Measurements from ENCODE around the gene TRIM69. TPM values are rescaled to one million over a fixed set of nuclear protein-coding genes. Genes with fewer than 3 reads are reported as not detected.
"Not testable (repeated sequence)": the region's sequence is repeated elsewhere in the genome, so short reads cannot be mapped to it uniquely, and the experiment has no call there.

Gene TRIM69
- polyA plus RNA-seq, 3 donors, result 23.1 to 29.9 (median 24.1) TPM

GRCh38 chr15:44735482-44736180, 697 bp upstream of the TRIM69 start:
- DNase-seq (ENCODE audit: low read depth in 3 of 3, low spot score in 2 of 3), result no peak

GRCh38 chr15:44738340-44738984, 2.1 kb downstream of the TRIM69 start:
- DNase-seq (ENCODE audit: low read depth in 3 of 3, low spot score in 2 of 3), result peak in 1 of 3 donors; percentile 32

DNA sequence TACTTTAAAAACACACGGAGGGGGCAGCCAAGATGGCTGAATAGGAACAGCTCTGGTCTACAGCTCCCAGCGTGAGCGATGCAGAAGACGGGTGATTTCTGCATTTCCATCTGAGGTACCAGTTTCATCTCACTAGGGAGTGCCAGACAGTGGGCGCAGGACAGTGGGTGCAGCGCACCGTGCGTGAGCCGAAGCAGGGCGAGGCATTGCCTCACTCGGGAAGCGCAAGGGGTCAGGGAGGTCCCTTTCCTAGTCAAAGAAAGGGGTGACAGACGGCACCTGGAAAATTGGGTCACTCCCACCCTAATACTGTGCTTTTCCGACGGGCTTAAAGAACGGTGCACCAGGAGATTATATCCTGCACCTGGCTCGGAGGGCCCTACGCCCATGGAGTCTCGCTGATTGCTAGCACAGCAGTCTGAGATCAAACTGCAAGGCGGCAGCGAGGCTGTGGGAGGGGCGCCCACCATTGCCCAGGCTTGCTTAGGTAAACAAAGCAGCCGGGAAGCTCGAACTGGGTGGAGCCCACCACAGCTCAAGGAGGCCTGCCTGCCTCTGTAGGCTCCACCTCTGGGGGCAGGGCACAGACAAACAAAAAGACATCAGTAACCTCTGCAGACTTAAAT, 3.0 kb downstream of the TRIM69 start:
- not testable (repeated sequence) for DNase-seq (ENCODE audit: low read depth in 3 of 3, low spot score in 2 of 3)

DNA sequence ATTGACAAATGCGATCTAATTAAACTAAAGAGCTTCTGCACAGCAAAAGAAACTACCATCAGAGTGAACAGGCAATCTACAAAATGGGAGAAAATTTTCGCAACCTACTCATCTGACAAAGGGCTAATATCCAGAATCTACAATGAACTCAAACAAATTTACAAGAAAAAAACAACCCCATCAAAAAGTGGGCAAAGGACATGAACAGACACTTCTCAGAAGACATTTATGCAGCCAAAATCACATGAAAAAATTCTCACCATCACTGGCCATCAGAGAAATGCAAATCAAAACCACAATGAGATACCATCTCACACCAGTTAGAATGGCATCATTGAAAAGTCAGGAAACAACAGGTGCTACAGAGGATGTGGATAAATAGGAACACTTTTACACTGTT, 7.1 kb downstream of the TRIM69 start:
- not testable (repeated sequence) for DNase-seq (ENCODE audit: low read depth in 3 of 3, low spot score in 2 of 3)

DNA sequence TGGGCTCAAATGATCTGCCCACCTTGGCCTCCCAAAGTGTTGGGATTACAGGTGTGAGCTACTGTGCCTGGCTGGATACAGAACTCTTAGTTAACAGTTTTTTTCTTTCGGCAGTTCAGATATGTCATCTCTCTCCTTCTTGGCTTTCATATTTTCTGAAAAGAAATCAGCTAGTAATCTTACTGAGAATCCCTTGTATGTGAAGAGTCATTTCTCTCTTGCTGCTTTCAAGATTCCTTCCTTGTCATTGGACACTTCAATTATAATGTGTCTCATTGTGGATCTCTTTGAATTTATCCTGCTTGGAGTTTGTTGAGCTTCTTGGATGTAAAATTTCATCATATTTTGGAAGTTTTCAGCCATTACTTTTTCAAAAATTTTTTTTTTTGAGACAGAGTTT, 17.0 kb downstream of the TRIM69 start:
- DNase-seq (ENCODE audit: low read depth in 3 of 3, low spot score in 2 of 3), result no peak

DNA sequence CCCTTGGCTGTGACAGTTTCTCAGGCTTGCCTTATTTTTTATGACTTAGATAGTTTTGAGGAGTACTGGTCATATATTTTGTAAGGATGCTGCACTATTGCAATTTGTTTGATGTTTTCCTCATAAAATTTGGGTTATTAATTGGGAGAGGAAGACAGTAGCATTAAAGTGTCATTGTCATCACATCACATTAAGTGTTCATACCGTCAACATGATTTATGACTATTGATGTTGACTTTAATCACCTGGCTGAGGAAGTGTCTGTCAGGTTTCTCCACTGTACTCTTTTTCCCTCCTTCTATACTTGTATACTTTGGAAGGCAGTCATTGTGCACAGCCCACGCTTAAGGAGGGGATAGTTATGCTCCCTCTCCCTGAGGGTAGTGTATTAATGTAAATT, 26.9 kb downstream of the TRIM69 start:
- no peak for DNase-seq (ENCODE audit: low read depth in 3 of 3, low spot score in 2 of 3)

DNA sequence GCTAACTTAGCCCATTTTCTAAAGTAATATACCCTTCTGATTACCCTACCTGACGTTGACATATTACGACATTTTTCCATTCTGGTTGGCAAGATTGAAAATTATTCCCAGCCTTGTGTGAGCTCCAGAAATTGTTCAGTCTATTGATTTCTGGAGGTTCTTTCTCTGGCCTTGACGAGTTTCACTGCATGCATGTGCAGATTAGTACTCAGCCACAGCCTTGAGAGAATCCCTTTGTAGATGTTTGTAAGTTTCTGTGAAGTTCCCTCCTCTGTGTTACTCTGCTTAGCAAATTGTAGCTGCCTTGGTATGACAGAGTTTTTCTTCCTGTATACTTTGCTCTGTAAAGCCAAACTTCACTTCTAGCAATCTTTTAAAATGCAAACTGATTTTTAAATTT, 27.5 kb downstream of the TRIM69 start:
- DNase-seq (ENCODE audit: low read depth in 3 of 3, low spot score in 2 of 3), result no peak

- no peak for DNase-seq (ENCODE audit: low read depth in 3 of 3, low spot score in 2 of 3)
Observed at GRCh38 chr15:44765036-44765435, 28.7 kb downstream of the TRIM69 start.

DNA sequence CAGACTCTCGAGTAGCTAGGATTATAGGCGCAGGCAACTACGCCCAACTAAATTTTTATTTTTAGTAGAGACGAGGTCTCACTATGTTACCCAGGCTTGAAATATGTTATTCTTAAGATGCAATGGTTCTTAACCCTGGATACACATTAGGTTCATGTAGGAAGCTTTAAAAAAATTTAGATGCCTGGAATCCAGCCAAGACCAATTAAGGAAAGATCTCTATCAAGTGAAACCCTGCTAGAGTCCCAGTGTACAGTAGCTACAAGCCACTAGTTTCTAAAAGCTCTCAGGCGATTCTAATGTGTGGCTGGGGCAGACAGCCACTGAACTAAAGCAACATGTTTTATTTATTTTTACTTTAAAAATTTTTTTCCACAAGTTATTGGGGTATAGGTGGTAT, 33.2 kb downstream of the TRIM69 start:
- peak in 2 of 3 donors; percentile 18 to 19 for DNase-seq (ENCODE audit: low read depth in 3 of 3, low spot score in 2 of 3)

DNA sequence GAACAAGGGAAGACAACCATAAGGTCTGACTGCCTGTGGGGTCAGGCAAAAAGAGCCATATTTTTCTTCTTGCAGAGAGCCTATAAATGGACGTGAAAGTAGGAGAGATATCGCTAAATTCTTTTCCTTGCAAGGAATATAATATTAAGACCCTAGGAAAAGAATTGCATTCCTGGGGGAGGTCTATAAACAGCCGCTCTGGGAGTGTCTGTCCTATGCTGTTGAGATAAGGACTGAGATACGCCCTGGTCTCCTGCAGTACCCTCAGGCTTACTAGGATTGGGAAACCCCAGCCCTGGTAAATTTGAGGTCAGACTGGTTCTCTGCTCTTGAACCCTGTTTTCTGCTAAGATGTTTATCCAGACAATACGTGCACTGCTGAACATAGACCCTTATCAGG, 34.4 kb downstream of the TRIM69 start:
- DNase-seq (ENCODE audit: low read depth in 3 of 3, low spot score in 2 of 3), result not testable (repeated sequence)

DNA sequence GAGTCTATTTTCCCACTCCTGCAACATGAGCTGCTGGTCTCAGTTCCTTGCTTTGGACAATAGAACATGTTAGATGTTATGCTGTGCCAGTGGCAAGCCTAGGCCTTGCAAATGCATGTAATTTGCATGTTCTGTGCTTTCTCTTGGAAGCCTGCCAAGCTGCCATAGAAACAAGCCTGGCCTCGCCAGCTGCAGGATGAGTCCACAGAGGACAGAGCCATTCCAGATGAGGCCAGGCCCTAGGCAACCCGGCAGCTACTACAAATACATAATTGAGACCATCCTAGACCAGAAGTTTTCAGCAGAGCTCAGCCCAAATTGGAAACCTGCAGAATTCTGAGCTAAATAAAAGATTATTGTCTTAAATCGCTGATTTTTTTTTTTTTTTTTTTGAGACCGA, 39.6 kb downstream of the TRIM69 start:
- DNase-seq (ENCODE audit: low read depth in 3 of 3, low spot score in 2 of 3), result peak in 1 of 3 donors; percentile 4

- DNase-seq (ENCODE audit: low read depth in 3 of 3, low spot score in 2 of 3), result no peak
Observed at GRCh38 chr15:44779761-44780160, 43.4 kb downstream of the TRIM69 start.

DNA sequence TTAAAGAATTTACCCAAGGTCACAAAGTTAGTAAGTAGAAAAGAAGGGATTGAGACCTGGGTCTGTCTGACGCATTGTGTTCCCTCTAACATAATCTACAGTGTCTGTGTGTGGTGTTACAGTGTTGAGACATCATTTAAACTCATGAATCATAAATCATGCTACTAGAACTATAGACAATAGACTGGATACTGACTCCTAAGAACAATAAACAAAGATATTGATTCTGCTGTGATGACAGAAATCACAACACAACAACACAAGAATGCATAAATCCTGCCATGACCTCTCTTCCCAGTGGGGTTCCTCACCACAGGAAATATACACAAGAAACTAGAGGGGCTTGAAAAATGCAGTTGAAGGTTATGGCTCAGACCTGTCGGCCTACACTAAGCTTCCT, 44.3 kb downstream of the TRIM69 start:
- no peak for DNase-seq (ENCODE audit: low read depth in 3 of 3, low spot score in 2 of 3)

- DNase-seq (ENCODE audit: low read depth in 3 of 3, low spot score in 2 of 3), result no peak
Observed at GRCh38 chr15:44781128-44781810, 44.9 kb downstream of the TRIM69 start.

GRCh38 chr15:44782516-44782915, 46.2 kb downstream of the TRIM69 start:
- DNase-seq (ENCODE audit: low read depth in 3 of 3, low spot score in 2 of 3), result no peak

DNA sequence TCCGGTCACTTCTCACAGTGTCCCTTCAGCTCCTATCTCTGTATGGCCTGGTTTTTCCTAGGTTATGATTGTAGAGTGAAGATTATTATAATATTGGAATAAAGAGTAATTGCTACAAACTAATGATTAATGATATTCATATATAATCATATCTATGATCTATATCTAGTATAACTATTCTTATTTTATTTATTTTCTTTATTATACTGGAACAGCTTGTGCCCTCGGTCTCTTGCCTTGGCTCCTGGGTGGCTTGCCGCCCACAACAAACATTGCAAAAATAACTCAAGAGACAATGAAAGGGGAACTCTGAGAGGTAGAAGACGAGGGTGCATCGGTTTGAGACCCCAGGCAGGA, 48.6 kb downstream of the TRIM69 start:
- DNase-seq (ENCODE audit: low read depth in 3 of 3, low spot score in 2 of 3), result not testable (repeated sequence)

DNA sequence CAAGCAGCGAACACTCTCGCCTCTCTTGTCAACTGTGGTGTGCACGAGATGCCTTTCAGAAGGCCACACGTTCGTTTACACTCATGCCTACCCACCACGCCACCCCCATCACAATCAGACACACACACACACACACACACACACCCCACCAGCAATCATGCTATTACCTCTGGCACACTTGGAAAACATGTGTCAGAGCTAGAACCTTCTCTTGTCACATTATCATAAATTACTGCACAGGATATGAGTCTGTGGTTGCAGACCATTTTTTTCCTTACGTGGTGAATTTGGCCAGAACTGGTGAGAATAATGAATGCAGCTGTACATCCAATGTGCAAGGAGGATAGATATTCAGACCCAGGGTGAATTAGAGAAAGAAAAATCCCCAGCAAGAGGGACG, 52.4 kb downstream of the TRIM69 start:
- DNase-seq (ENCODE audit: low read depth in 3 of 3, low spot score in 2 of 3), result no peak

DNA sequence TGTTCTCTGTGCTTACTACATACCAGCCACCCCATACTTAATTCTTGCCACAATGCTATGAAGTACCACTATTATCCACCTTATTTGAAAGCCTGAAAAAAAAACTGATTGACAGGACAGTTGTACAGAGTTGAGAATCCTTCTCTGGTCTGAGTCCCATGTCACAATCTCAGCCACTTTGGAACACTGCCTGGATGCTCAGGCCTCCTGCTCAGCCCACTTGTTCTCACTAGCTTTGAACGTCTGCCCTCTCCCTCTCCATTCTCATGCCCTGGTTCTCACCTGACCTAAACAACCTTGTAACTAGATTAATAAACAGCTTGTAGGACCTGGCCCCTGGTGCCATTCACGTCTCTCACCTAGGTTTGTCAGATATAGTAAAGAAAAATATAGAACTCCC, 53.9 kb downstream of the TRIM69 start:
- no peak for DNase-seq (ENCODE audit: low read depth in 3 of 3, low spot score in 2 of 3)

DNA sequence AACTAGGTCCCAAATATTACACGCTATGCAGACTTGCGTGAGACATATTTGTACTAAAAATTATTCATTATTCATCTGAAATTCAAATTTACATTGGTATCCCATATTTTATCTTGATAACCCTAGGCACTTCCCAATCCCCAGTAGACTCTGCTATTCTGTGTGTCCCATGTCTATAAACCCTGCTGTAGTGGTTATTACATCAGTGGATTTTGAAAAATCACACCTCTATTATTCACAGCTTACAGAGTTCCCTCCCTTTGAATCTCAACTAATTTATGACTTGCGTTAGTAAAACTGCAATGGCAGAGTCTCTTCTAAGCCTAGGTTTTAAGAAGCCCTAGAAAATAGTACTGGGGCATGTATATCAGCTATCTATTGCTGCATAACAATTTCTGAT, 54.3 kb downstream of the TRIM69 start:
- no peak for DNase-seq (ENCODE audit: low read depth in 3 of 3, low spot score in 2 of 3)

DNA sequence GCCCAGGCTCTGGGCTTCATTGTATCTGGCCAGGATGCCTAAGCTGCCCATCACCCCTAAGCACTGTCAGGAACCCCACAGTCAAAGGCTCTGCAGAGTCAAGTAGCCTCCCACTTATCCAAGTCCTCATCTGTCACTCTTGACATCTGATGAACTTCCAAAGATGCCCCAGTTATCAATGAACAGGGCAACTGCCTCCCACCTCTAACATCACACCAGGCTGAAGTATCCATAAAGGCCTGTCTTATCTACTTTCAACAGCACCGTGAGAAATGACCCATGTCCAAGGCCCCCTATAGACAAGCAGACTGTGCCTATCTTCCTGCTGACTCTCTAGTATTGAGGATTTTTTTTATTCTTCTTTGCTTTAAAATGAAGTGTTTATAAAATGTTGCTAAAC, 56.4 kb downstream of the TRIM69 start:
- no peak for DNase-seq (ENCODE audit: low read depth in 3 of 3, low spot score in 2 of 3)

- no peak for DNase-seq (ENCODE audit: low read depth in 3 of 3, low spot score in 2 of 3)
Observed at GRCh38 chr15:44794072-44794471, 57.7 kb downstream of the TRIM69 start.

- DNase-seq (ENCODE audit: low read depth in 3 of 3, low spot score in 2 of 3), result no peak
Observed at GRCh38 chr15:44796508-44796907, 60.2 kb downstream of the TRIM69 start.

All from right renal cortex interstitium (tissue), 3 donors.